GM06990 (cell line): ENCODE results near the gene PROSER3.
A peak's percentile ranks its signal among the peaks of the same experiment; 100 is the strongest.

Source experiments
- DNase-seq: peaks from one replicate; pipeline ENCODE4 v3.0.0-alpha.2; 2011; ENCODE audit not compliant: insufficient read length; ENCODE audit errors: extremely low read depth
- H3K27me3 ChIP-seq: replicated peaks from 2 replicates; pipeline ENCODE4 v1.6.0; 2011; ENCODE audit warnings: low read length; ENCODE audit not compliant: control insufficient read depth, insufficient read depth
- H3K36me3 ChIP-seq: 2 replicates; pipeline ENCODE4 v1.5.1; 2011; ENCODE audit warnings: low read length; ENCODE audit not compliant: control insufficient read depth, insufficient read depth
- H3K4me3 ChIP-seq: replicated peaks from 2 replicates; pipeline ENCODE4 v1.5.1; 2011; ENCODE audit warnings: low read depth, mild to moderate bottlenecking, control low read depth, low read length
- CTCF ChIP-seq: IDR thresholded peaks from 2 replicates; pipeline ENCODE4 v1.5.1; 2011; ENCODE audit warnings: low read length, control low read depth, mild to moderate bottlenecking, inconsistent platforms; ENCODE audit not compliant: insufficient read depth, poor library complexity, severe bottlenecking

Gene PROSER3

GRCh38 chr19:35734273-35734672, 23.7 kb upstream of the PROSER3 start:
- H3K36me3 ChIP-seq: peaks cover 60% of the 10 kb centered on the region
- H3K27me3 ChIP-seq: no peaks in the 10 kb centered on the region
- TF ChIP-seq CTCF: no peak
- no peak overlapping the region for H3K4me3 ChIP-seq
- no peak for DNase-seq

DNA sequence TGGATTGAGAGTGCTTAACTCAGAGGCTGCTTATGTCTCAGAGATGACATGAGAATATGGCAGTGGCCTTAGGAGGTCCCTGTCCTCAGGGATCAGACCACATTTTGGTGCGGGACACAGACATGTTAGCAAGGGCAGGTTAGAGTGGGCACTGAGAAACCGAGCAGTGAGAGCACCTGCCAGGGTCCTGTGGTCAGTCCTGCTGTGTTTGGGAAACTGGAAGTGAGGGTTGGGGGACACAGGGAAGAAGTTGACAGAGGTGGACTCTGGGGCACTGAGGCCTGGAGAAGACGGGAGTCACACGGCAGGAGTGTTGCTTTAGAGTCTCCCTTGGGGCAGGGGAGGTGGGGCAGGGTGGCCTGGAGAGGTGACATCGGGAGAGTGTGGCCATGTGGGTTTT, 23.1 kb upstream of the PROSER3 start:
- no peak for DNase-seq
- peaks cover 58% of the 10 kb centered on the region for H3K36me3 ChIP-seq
- no peak for TF ChIP-seq CTCF

GRCh38 chr19:35736913-35737886, 20.8 kb upstream of the PROSER3 start:
- no peak overlapping the region for H3K4me3 ChIP-seq
- H3K27me3 ChIP-seq: no peaks in the 10 kb centered on the region
- DNase-seq: no peak
- TF ChIP-seq CTCF: peak; percentile 34
- H3K36me3 ChIP-seq: peaks cover 41% of the 10 kb centered on the region

More for the DNA sequence above, 23.1 kb upstream of the PROSER3 start:
- Histone ChIP-seq H3K4me3 (no peak overlapping the region), H3K27me3 (no peaks in the 10 kb centered on the region)

- Histone ChIP-seq H3K36me3 (peaks cover 37% of the 10 kb centered on the region), H3K4me3 (no peak overlapping the region), H3K27me3 (no peaks in the 10 kb centered on the region)
- no peak for DNase-seq
- TF ChIP-seq CTCF: no peak
Observed at GRCh38 chr19:35738021-35738886, 19.7 kb upstream of the PROSER3 start.

GRCh38 chr19:35738887-35739229, 19.1 kb upstream of the PROSER3 start:
- H3K27me3 ChIP-seq: no peaks in the 10 kb centered on the region
- no peak for DNase-seq
- no peak overlapping the region for H3K4me3 ChIP-seq
- TF ChIP-seq CTCF: no peak
- peaks cover 32% of the 10 kb centered on the region for H3K36me3 ChIP-seq
